Ectodermal cell (in vitro differentiated cells): Measurements from ENCODE around the gene TFB1M. TPM values are rescaled to one million over a fixed set of nuclear protein-coding genes. Genes with fewer than 3 reads are reported as not detected.
"Not testable (repeated sequence)": the region's sequence is repeated elsewhere in the genome, so short reads cannot be mapped to it uniquely, and the experiment has no call there.

Experiments
- H3K27ac ChIP-seq: 2 replicates; pipeline ENCODE4 v1.7.0; 2013; ENCODE audit warnings: mild to moderate bottlenecking, low read depth, low read length; ENCODE audit not compliant: insufficient read depth, poor library complexity, severe bottlenecking
- H3K27me3 ChIP-seq: 2 replicates; pipeline ENCODE4 v1.7.0; 2013; ENCODE audit warnings: mild to moderate bottlenecking, low read length; ENCODE audit not compliant: insufficient read depth, control insufficient read depth, poor library complexity, severe bottlenecking
- H3K36me3 ChIP-seq: one replicate; pipeline ENCODE4 v1.7.0; 2013; ENCODE audit warnings: low read length; ENCODE audit not compliant: control insufficient read depth, insufficient read depth
- H3K4me1 ChIP-seq: one replicate; pipeline ENCODE4 v1.7.0; 2013; ENCODE audit warnings: low read length; ENCODE audit not compliant: control insufficient read depth, insufficient read depth
- H3K4me3 ChIP-seq: 2 replicates; pipeline ENCODE4 v1.7.0; 2013; ENCODE audit warnings: low read depth, low read length, control low read depth; ENCODE audit not compliant: insufficient read depth
- H3K9me3 ChIP-seq: 2 replicates; pipeline ENCODE4 v1.7.0; 2013; ENCODE audit warnings: mild to moderate bottlenecking, low read length, moderate library complexity; ENCODE audit not compliant: control insufficient read depth
- WGBS, 2 experiments: methylation state at CpG; one replicate each; pipeline ENCODE4 v1.1.7; 2013; ENCODE audit warnings: missing lambda C conversion rate in 2 of 2; 5-methylcytosine and 5-hydroxymethylcytosine counted together
- polyA plus RNA-seq, 4 experiments: library from polyadenylated mRNA; stranded (reverse); fragments of 50-300 nt; gene quantifications; one replicate each; pipeline ENCODE4 v1.2.3, GENCODE V29; 2013

The TFB1M gene
- polyA plus RNA-seq (2013, experiment 1 of 4), result 24.7 TPM
- 23.5 TPM for polyA plus RNA-seq (2013, experiment 2 of 4)
- 21.8 TPM for polyA plus RNA-seq (2013, experiment 3 of 4)
- 21.4 TPM for polyA plus RNA-seq (2013, experiment 4 of 4)

GRCh38 chr6:155314092-155314772 is at the start of gene TFB1M:
Gene TFB1M, minus strand, starts transcription at chr6:155314484. Its CDS starts 56 bp downstream, at chr6:155314428.
- H3K27ac ChIP-seq, result no peak within 1 kb of the TSS
- 0% methylated on average over 51 to 52 of the region's 52 CpGs for WGBS, 2 experiments
- H3K4me3 ChIP-seq, result peak within 1 kb of the TSS; percentile 98
- peaks cover 6% of the 10 kb centered on the region for H3K36me3 ChIP-seq
- no peaks in the 10 kb centered on the region for H3K27me3 ChIP-seq
- H3K9me3 ChIP-seq, result no peaks in the 10 kb centered on the region
- H3K4me1 ChIP-seq, result no peaks in the 10 kb centered on the region

- not testable (repeated sequence) for H3K4me1 ChIP-seq, H3K36me3 ChIP-seq, H3K27me3 ChIP-seq, H3K27ac ChIP-seq, H3K4me3 ChIP-seq, H3K9me3 ChIP-seq
- WGBS, 2 experiments, result 88 to 92% methylated on average over 12 of the region's 12 CpGs
These were observed 49.7 kb upstream of the TFB1M start for GRCh38 chr6:155364021-155364420.

- 95 to 96% methylated on average over 38 to 39 of the region's 39 CpGs for WGBS, 2 experiments
- not testable (repeated sequence) for H3K4me3 ChIP-seq, H3K4me1 ChIP-seq, H3K27me3 ChIP-seq, H3K9me3 ChIP-seq, H3K27ac ChIP-seq, H3K36me3 ChIP-seq
These were observed 48.8 kb upstream of the TFB1M start for GRCh38 chr6:155362968-155363632.

- H3K4me1 ChIP-seq, result no peaks in the 10 kb centered on the region
These were observed 39.9 kb upstream of the TFB1M start for GRCh38 chr6:155354167-155354566.

GRCh38 chr6:155352811-155353210 is 38.5 kb upstream of the TFB1M start:
- Histone ChIP-seq H3K9me3 (peaks cover 5% of the 10 kb centered on the region), H3K4me1 (no peaks in the 10 kb centered on the region), H3K36me3 (no peaks in the 10 kb centered on the region)

More at GRCh38 chr6:155354167-155354566, 39.9 kb upstream of the TFB1M start:
- no peaks in the 10 kb centered on the region for H3K27me3 ChIP-seq
- H3K4me3 ChIP-seq, result no peak overlapping the region
- H3K9me3 ChIP-seq, result peaks cover 8% of the 10 kb centered on the region
- H3K36me3 ChIP-seq, result no peaks in the 10 kb centered on the region
- H3K27ac ChIP-seq, result no peak overlapping the region

GRCh38 chr6:155352130-155352420 is 37.8 kb upstream of the TFB1M start:
- H3K27ac ChIP-seq, result no peak overlapping the region
- no peaks in the 10 kb centered on the region for H3K36me3 ChIP-seq
- no peaks in the 10 kb centered on the region for H3K4me1 ChIP-seq
- no peaks in the 10 kb centered on the region for H3K27me3 ChIP-seq
- no peak overlapping the region for H3K4me3 ChIP-seq
- H3K9me3 ChIP-seq, result peaks cover 5% of the 10 kb centered on the region
- 94 to 96% methylated on average over 4 of the region's 4 CpGs for WGBS, 2 experiments

More at GRCh38 chr6:155352811-155353210, 38.5 kb upstream of the TFB1M start:
- Histone ChIP-seq H3K27ac (no peak overlapping the region), H3K27me3 (no peaks in the 10 kb centered on the region), H3K4me3 (no peak overlapping the region)

- H3K36me3 ChIP-seq, result no peaks in the 10 kb centered on the region
- WGBS, 2 experiments, result 79 to 92% methylated on average over 4 of the region's 5 CpGs
- H3K4me3 ChIP-seq, result no peak overlapping the region
- H3K4me1 ChIP-seq, result no peaks in the 10 kb centered on the region
- H3K27me3 ChIP-seq, result no peaks in the 10 kb centered on the region
- H3K27ac ChIP-seq, result no peak overlapping the region
- peaks cover 5% of the 10 kb centered on the region for H3K9me3 ChIP-seq
These were observed 37.2 kb upstream of the TFB1M start for GRCh38 chr6:155351273-155352129.

- WGBS, 2 experiments, result 79% methylated on average over 6 of the region's 6 CpGs
- Histone ChIP-seq H3K4me3 (no peak overlapping the region), H3K27ac (no peak overlapping the region)
These were observed 35.7 kb upstream of the TFB1M start for GRCh38 chr6:155349956-155350355.

GRCh38 chr6:155349129-155349528 is 34.8 kb upstream of the TFB1M start:
- H3K4me1 ChIP-seq, result no peaks in the 10 kb centered on the region
- no peak overlapping the region for H3K27ac ChIP-seq
- H3K9me3 ChIP-seq, result no peaks in the 10 kb centered on the region
- H3K27me3 ChIP-seq, result no peaks in the 10 kb centered on the region
- H3K36me3 ChIP-seq, result no peaks in the 10 kb centered on the region
- 95 to 96% methylated on average over 2 of the region's 2 CpGs for WGBS, 2 experiments
- H3K4me3 ChIP-seq, result no peak overlapping the region

More at GRCh38 chr6:155349956-155350355, 35.7 kb upstream of the TFB1M start:
- peaks cover 5% of the 10 kb centered on the region for H3K9me3 ChIP-seq
- no peaks in the 10 kb centered on the region for H3K27me3 ChIP-seq
- no peaks in the 10 kb centered on the region for H3K36me3 ChIP-seq
- no peaks in the 10 kb centered on the region for H3K4me1 ChIP-seq

- H3K4me1 ChIP-seq, result no peaks in the 10 kb centered on the region
- WGBS, 2 experiments, result 93% methylated on average over 1 of the region's 1 CpG
- H3K9me3 ChIP-seq, result no peaks in the 10 kb centered on the region
- H3K27ac ChIP-seq, result no peak overlapping the region
- H3K4me3 ChIP-seq, result no peak overlapping the region
- no peaks in the 10 kb centered on the region for H3K27me3 ChIP-seq
- no peaks in the 10 kb centered on the region for H3K36me3 ChIP-seq
These were observed 33.5 kb upstream of the TFB1M start for GRCh38 chr6:155347800-155348199.
